Lung microvascular endothelial cell (primary cell): ENCODE measurements around the gene COMMD3. TPM values are rescaled to one million over a fixed set of nuclear protein-coding genes. Genes with fewer than 3 reads are reported as not detected.

Experiments used
- DNase-seq, 2 donors: peaks; one replicate each; pipeline versions ENCODE4 v3.0.0 to v3.0.0-alpha.2; 2010; ENCODE audit warnings: low read depth in 2 of 2
- total RNA-seq: library from RNA; depleted of rRNA; stranded (reverse); fragments of >200 nt; gene quantifications from 2 replicates; pipeline ENCODE4 v1.2.1, GENCODE V29; 2014

Gene COMMD3
- total RNA-seq, 1 donor from 2014 or later, result 32.7 TPM

GRCh38 chr10:22319980-22320558 is 3.9 kb downstream of the COMMD3 start:
- DNase-seq, result no peak

DNA sequence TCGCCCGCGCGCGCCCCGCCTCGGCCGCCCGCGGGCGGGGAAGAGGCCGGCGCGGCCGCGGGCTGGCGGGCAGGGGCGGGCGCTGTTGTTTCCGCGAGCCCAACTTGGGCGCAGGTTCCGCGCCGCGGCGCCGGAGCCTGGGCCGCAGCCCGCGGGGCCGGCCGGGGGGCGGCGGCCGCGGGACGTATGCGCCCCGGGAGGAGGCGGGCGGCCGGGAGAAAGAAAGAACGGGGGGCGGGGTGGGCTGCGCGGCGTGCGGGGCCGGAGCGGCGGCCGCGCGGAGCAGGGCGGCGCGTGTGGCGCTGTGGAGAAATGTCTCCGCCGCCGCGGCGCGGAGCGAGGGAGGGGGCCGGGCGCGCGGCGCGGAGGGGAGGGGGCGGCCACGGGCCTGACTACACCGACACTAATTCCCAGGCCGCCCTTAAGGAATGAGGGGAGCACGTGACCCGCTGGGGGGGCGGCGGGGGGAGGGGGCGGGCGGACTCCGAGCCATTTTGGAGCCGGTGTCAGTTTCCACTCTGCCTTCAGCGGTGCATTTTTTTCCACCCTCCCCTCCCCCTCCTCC is 4.5 kb downstream of the COMMD3 start, which contains the start of gene BMI1:
BMI1 (plus strand) TSS at position 509 of the 565 bp plus-strand sequence. CDS start 5,351 bp downstream, outside the sequence.
- peak; percentile 73 to 75 for DNase-seq

DNA sequence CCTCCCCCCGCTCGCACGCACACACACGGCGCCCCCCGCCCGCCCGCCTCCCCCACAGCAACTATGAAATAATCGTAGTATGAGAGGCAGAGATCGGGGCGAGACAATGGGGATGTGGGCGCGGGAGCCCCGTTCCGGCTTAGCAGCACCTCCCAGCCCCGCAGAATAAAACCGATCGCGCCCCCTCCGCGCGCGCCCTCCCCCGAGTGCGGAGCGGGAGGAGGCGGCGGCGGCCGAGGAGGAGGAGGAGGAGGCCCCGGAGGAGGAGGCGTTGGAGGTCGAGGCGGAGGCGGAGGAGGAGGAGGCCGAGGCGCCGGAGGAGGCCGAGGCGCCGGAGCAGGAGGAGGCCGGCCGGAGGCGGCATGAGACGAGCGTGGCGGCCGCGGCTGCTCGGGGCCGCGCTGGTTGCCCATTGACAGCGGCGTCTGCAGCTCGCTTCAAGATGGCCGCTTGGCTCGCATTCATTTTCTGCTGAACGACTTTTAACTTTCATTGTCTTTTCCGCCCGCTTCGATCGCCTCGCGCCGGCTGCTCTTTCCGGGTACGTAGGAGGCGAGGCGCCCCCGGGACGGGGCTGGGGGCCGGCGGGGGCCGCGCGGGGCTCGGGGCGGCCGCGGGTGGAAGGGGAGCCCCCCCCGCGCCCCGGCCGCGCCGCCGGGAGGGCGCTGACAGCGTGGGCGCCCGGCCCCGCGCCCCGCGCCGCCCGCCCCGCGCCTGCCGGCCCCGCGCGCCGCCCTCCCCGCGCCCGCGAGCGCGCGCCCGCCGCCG is 5.2 kb downstream of the COMMD3 start:
- peak; percentile 71 to 77 for DNase-seq

GRCh38 chr10:22321924-22322640 is 5.9 kb downstream of the COMMD3 start:
- DNase-seq, result peak in 1 of 2 donors; percentile 32

DNA sequence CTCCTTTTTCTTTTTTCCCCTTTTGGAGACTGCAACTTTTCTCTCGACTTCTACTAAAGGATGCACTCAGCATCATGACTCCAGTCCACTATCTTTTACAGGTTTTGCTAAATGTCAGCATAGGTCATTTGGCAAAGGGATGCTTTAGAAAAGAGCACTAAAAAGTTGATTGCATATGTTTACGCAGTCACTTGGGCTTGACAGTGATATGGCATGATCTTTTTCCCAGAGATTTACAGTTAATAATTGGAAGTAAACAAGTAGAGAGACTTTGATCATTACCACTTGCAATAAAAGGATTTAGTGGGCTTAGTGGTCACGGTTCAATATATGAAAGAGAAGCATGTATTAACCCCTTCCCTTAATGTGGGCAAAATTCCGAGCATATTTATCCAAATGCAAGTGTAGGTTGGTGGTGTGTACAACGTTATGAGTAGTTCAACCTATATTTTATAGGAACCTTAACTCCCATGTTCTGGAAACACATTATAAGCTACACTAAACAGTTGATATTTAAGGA is 6.5 kb downstream of the COMMD3 start:
- no peak for DNase-seq

DNA sequence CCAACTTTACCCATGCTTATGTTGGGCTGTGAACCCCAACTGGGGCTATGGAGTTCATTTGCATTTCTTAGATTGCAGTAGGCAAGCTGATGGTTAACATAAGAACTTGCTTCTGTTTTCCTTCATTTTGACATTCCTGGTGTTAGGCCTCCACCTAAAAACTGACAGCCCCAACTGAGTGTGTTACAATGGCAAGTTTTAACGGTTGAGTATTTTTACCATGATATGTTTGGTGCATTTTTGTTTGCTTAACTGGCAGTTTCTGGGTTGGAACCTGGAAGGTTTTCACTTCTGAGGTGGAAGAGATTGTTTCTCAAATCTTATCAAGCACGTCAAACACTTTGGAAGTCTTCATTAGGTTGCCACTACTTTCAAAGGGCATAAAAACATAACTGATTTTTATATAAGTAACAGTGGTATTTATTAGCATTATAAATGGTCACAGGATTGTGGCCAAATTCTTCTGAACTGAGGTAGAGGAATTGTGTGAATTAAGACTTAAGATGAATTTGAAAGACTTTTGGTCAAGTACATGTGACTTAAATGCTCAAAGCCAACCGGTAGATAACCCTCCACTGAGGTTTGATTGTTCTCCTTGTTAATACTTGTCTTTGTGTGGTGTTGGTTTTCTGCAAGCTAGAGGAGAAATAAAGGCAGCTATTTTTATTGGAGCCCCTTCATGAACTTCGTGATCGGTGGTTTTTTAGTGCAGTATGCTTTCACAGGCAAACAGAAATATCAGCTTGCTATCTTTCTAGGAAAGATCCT is 7.5 kb downstream of the COMMD3 start:
- DNase-seq, result no peak

GRCh38 chr10:22324413-22324812 is 8.2 kb downstream of the COMMD3 start:
- DNase-seq, result no peak

- no peak for DNase-seq
Measured at GRCh38 chr10:22324893-22325271, 8.7 kb downstream of the COMMD3 start.

GRCh38 chr10:22325272-22326144 is 9.3 kb downstream of the COMMD3 start:
- DNase-seq, result peak; percentile 75 to 77

DNA sequence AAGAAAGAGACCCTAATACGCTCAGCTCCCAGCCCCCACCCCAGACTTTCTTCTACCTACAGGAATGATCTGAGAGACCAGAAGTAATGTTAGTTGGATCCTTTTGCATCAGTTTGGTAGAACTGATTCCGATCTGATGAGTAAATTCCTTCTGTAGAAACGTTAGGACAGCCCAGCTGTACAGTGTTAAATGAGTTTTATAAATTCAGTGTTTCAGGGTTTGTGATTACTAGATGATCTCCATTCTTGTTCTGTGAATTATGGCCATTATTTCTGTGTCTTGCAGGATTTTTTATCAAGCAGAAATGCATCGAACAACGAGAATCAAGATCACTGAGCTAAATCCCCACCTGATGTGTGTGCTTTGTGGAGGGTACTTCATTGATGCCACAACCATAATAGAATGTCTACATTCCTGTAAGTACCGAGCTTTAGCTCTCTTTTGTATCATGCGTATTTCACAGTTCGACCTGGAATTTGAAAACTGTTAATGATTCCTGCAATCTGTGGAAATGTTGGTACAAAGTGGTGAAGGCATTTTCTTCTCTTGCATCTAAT is 10.0 kb downstream of the COMMD3 start:
- no peak for DNase-seq

- DNase-seq, result no peak
Measured at GRCh38 chr10:22329150-22329549, 13.0 kb downstream of the COMMD3 start.

GRCh38 chr10:22332116-22332692 is 16.0 kb downstream of the COMMD3 start:
- no peak for DNase-seq

DNA sequence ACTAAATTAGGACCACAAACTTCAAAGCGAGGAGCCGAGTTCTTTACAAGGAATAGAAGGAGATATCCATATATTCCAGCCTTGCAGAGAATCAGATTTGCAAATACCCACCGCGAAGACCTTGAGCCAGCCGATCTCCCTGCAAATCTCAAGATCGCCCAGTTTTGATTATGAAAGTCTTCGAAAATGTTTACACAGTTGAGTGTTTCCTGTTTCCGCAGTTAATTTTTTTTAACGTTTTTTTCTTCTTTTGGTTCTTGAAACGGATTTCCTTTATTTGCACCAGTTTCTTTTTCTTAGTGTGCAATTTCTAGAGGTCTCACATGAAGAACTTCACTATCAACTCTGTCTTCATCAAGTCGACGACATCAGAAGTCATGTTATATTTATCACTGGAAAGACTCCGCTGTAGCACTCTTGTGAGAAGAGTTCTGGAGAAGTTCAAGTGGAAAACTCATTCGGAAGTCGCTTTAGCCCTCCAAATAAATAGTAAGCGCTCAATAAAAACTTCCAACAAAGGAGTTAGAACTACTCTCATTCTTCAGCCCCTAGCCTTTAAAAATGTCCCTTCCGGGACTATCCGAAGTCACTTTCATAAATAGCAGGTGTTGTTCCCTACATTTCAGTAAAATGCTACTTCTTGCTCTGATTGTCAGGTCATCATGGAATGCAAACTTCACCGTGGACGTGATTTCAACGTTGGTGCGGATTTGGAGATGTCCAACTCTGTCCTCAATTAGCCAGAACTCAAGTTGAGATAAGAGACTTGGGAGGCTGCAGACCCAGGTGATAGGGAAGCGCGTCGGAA is 17.2 kb downstream of the COMMD3 start:
- DNase-seq, result peak in 1 of 2 donors; percentile 24

DNA sequence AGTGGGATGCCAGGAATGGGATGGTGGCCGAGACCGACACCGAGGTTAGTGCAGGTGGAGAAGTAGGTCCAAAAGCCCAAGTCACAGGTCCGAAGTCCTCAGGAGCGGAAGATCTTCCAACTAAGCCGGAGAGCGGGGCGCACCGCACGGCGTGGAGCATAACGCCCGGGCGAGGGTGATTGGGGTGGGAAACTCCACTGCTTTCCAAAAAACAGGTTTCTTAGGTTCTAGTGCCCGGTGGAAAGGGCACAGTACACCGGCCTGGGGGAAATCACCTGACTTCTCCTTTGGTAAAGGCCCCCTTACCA is 17.7 kb downstream of the COMMD3 start:
- no peak for DNase-seq

DNA sequence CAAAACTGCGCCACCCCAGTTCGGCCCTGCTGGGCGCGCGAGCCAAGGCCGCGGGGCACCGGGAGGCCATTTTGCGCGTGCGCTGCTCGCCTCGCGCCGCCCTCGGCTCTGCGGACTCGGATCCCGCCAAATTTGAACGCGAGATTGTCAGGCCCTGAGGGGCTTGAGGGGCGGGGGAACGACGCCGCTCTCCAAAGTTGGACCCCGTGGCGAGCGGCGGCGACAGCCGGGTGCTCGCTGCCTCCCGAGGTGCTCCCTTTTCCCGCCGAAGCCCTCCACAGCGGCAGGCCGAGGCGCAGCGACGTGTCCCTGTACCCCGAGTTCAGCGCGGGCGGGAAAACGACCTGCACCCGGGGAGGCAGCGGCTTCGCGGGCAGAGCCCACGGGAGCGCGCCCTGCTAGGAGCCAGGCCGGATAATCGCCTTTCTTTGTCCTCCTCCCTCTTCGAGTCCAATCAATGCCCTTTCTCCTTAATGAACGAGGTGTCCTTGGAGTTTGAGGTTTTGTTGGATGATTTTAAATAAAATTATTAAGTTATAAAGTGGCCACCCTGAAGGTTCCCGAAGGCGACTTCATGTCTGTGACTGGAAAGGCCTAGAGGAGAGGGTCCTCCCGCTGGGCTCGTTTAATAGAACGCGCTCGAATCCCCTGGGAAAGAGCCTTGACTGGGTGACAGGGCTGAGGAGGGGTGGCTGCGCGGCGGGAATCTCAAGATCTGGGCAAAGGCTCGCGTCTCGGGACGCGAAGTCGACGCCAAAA is 18.4 kb downstream of the COMMD3 start:
- DNase-seq, result no peak

- peak; percentile 64 to 75 for DNase-seq
Measured at GRCh38 chr10:22335173-22335933, 19.2 kb downstream of the COMMD3 start.

GRCh38 chr10:22338185-22338900 is 22.2 kb downstream of the COMMD3 start:
- no peak for DNase-seq
